GM23248 (cell line): ENCODE results near the gene CBX1.

Experiments
- EZH2 ChIP-seq: fragments of 200-600 bp; sonication (generic); IDR thresholded peaks from 2 replicates; pipeline ENCODE4 v1.6.1; 2018; ENCODE audit warnings: antibody characterized with exemption, mild to moderate bottlenecking; ENCODE audit not compliant: insufficient read depth, poor library complexity, severe bottlenecking
- EZH2phosphoT487 ChIP-seq: fragments of 200-600 bp; sonication (generic); IDR thresholded peaks from 2 replicates; pipeline ENCODE4 v1.6.1; 2018; ENCODE audit warnings: antibody characterized with exemption, moderate library complexity, mild to moderate bottlenecking, low read depth; ENCODE audit not compliant: insufficient read depth

DNA sequence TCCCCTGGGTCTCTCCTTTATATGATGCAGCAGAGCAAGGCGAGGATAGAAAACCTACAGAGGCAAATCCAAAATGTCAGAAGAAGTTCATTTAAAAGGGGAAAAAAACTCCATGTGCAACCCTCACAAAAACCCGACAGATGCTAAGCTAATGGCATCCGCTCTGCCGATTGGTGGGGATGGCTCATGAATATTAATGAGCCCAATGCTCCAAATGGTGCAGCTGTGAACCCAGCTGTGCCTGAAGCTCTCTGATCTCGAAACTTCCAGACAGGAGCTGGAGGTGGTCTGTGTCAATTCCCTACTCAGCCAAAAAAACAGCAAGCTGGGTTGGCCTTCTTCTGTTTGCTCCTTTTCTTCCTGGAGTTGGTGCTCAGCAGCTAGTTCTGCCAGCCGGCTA lies 21.8 kb upstream of the CBX1 start:
- no peak for TF ChIP-seq EZH2
- TF ChIP-seq EZH2phosphoT487 = no peak
